ENCODE data around the gene FGF6. TPM values are rescaled to one million over a fixed set of nuclear protein-coding genes. Genes with fewer than 3 reads are reported as not detected.

Gene FGF6
- total and polyA plus RNA-seq, 9 of the 15 experiments (the other 6 are each of a cell fraction or from before 2014, with no cell fraction given): 0.14 TPM; not detected in 8

- TF ChIP-seq POU5F1 (IDR thresholded peaks at IDR 0.05; ENCODE audit: borderline replicate concordance, low read depth, low read length, partially characterized antibody) (no peak), PTBP1 (IDR thresholded peaks at IDR 0.05; ENCODE audit: low read depth, low read length) (no peak), CREM (IDR thresholded peaks at IDR 0.05; ENCODE audit: low read depth) (no peak), HNRNPUL1 (IDR thresholded peaks at IDR 0.05; ENCODE audit: low read length) (no peak), PHB (CRISPR knock-in tag; IDR thresholded peaks at IDR 0.05) (no peak)
These were observed 1.5 kb upstream of the FGF6 start (continued) for GRCh38 chr12:4447151-4447550.

GRCh38 chr12:4446335-4446734 is 720 bp upstream of the FGF6 start:
- Histone ChIP-seq H3K9ac (ENCODE audit: insufficient read depth in 1 of 2, low read depth in 2 of 2, low read length in 2 of 2) (no peak overlapping the region), H3K27ac (ENCODE audit: extremely low read depth, low read depth, low read length) (no peak overlapping the region), H3K9me3 (replicated peaks; ENCODE audit: control insufficient read depth, insufficient read depth, low read depth, low read length) (no peaks in the 10 kb centered on the region), H3K9me1 (ENCODE audit: control insufficient read depth, insufficient read depth, low read length) (no peaks in the 10 kb centered on the region), H3K79me2 (ENCODE audit: control insufficient read depth, insufficient read depth, low read length) (no peaks in the 10 kb centered on the region), H2AFZ (ENCODE audit: low read depth, low read length) (no peak overlapping the region), H3K4me2 (ENCODE audit: insufficient read depth, low read length) (no peak overlapping the region), H3K27me3 (ENCODE audit: control insufficient read depth in 2 of 2, insufficient read depth in 2 of 2, low read length in 2 of 2) (peaks cover 12 to 54% of the 10 kb centered on the region in 2 experiments; a peak in 4 of 5 replicates), H3K4me3 (no peak overlapping the region), H3K4me1 (replicated peaks in 1 of 2; ENCODE audit: control insufficient read depth in 2 of 2, insufficient read depth in 2 of 2, low read length in 2 of 2) (no peaks in the 10 kb centered on the region; a peak in 1 of 5 replicates), H4K20me1 (replicated peaks; ENCODE audit: control insufficient read depth, insufficient read depth, low read length) (no peaks in the 10 kb centered on the region), H3K36me3 (ENCODE audit: control insufficient read depth, insufficient read depth, low read length) (no peaks in the 10 kb centered on the region)
- ATAC-seq: no peak
- DNase-seq (ENCODE audit: extremely low read depth in 1 of 4, low spot score in 3 of 4): no peak
- intact Hi-C loops (cut with micrococcal nuclease): no loop called here
- CTCF ChIA-PET (ENCODE audit: low intra/inter-chr PET ratio): no interaction called here
- no peak for FAIRE-seq
- WGBS (ENCODE audit: insufficient coverage, low coverage, missing lambda C conversion rate): 0% methylated on average over 2 of the region's 2 CpGs
- TF ChIP-seq RBM25 (IDR thresholded peaks at IDR 0.05; ENCODE audit: low read depth, low read length, severe bottlenecking) (peak; percentile 63), CGGBP1 (CRISPR knock-in tag; IDR thresholded peaks at IDR 0.05) (no peak), ESRRB (CRISPR knock-in tag; IDR thresholded peaks at IDR 0.05; ENCODE audit: borderline replicate concordance) (no peak), ARID2 (IDR thresholded peaks at IDR 0.05) (no peak)
- POLR2A ChIA-PET: interaction anchor here (0.8 kb wide), 1 partner anchor 14 kb away, joined by 4 read pairs; no protein-coding TSS in a partner anchor
- BruUV-seq (replicated peaks): no TSS peak
- in situ Hi-C loops (cut with MboI): no loop called here
